HG03064 (cell line): ENCODE data around the gene ANKRD31.
A peak's percentile ranks its signal among the peaks of the same experiment; 100 is the strongest.
"Not testable (repeated sequence)": the region's sequence is repeated elsewhere in the genome, so short reads cannot be mapped to it uniquely, and the experiment has no call there.

ENCODE experiments used
- ATAC-seq: cut with Tn5 transposase; IDR thresholded peaks from one replicate; pipeline ENCODE4 v1.9.1; 2021; ENCODE audit warnings: low read depth; ENCODE audit not compliant: unreplicated experiment

Gene ANKRD31

GRCh38 chr5:75236322-75237316, at the start of gene ANKRD31:
Gene ANKRD31, minus strand, starts transcription at chr5:75236878. Its CDS starts 192 bp downstream, at chr5:75236686.
- peak; percentile 99 for ATAC-seq

- ATAC-seq: no peak
Observed at GRCh38 chr5:75286211-75286773, 49.6 kb upstream of the ANKRD31 start.

- no peak for ATAC-seq
Observed at GRCh38 chr5:75282581-75282980, 45.9 kb upstream of the ANKRD31 start.

DNA sequence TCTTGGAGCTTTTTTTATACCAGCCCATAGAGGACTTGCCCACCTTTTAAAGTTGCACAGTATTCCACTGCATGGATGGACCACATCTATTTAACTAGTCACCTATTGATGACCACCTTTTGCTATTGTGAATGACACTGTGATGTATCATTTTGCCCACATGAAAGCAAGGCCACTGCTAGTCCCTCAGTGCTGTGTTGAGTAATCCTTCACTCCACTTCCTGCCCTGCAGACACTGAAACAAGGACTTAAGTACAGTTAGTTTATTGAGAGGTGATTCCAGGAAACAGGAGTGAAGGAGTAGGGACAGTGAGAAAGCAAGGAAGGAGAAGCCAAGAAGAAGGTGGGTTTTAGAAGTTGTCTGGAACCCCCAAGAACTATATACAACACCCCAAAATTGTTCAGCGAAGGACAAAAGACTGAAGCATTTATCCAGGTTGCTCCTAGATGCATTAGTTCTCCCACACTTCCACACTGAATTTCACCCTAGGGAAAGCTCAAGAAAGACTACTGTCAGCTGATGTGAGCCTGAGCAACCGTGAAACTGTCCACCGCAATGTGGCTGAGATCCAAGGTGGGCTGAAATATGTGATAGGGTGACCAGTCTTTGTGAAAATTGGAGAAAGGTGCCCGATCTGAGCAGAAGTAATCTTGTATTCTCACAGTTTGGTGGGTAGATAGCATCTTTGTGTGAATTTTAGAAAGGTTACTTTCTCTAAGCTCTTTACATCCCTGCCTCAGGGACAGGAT, 45.2 kb upstream of the ANKRD31 start:
- ATAC-seq: no peak

- ATAC-seq: no peak
Observed at GRCh38 chr5:75279321-75279720, 42.6 kb upstream of the ANKRD31 start.

- no peak for ATAC-seq
Observed at GRCh38 chr5:75277463-75277862, 40.8 kb upstream of the ANKRD31 start.

DNA sequence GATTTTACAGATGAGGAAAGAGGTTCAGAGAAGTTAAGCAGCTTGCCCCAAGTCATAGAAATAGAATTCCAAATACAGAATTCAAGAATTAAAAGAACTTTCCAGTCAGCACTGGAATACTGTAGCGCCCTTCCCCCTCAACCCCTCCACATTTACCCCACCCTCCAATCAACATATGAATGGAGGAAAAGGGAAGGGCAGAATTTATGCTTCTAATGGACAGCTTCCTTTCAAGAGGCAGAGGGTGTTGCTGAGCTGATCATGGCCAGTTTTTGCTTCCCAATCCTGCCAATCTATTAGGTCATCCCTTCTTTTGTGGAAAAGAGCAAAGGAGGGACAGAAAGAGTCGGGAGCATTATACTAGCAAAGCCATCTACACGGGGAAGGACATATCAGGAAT, 39.1 kb upstream of the ANKRD31 start:
- no peak for ATAC-seq

GRCh38 chr5:75275147-75275546, 38.5 kb upstream of the ANKRD31 start:
- ATAC-seq: no peak

DNA sequence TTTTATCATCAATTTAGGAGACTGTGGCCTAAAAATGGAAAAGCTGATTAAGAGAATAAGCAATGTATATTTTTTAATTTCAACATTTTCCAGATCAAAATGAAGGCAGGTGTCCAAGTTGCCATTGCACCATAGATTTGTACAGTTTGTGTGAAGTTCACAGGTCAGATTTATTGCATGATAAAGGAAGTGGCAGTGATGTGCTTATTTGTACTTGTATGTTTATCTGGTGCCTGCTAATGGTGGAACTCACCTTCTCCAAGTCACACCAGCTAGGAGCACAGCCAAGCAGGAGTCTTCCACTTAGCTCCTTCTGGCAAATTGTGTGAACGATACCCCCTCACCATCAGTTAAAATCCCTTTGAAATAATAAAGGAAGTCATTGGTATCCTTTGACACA, 37.8 kb upstream of the ANKRD31 start:
- no peak for ATAC-seq

DNA sequence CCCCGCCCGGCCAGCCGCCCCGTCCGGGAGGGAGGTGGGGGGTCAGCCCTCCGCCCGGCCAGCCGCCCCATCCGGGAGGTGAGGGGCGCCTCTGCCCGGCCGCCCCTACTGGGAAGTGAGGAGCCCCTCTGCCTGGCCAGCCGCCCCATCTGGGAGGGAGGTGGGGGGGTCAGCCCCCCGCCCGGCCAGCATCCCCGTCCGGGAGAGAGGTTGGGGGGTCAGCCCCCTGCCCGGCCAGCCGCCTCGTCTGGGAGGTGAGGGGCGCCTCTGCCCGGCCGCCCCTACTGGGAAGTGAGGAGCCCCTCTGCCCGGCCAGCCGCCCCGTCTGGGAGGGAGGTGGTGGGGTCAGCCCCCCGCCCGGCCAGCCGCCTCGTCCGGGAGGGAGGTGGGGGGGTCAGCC, 33.9 kb upstream of the ANKRD31 start:
- not testable (repeated sequence) for ATAC-seq

DNA sequence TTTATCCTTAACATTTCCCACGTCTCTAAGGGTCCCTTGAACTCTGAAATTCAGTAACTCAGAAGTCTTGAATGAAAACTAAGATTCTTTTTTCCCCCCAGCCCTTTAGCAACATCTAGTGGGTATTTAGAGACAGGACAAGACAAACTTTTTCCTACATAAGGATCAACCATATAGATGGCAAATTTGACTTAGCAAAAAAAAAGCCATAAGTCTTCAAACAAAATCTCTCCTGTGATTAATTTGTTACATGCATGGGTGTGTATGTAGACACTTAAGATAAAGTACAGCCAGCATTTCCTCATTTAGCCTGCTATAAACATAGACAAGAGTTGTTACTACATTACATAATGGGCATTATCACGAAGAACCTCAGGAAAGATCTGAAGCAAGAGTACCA, 29.1 kb upstream of the ANKRD31 start:
- ATAC-seq: no peak

- ATAC-seq: no peak
Observed at GRCh38 chr5:75262271-75262670, 25.6 kb upstream of the ANKRD31 start.

GRCh38 chr5:75260708-75261107, 24.0 kb upstream of the ANKRD31 start:
- ATAC-seq: no peak

DNA sequence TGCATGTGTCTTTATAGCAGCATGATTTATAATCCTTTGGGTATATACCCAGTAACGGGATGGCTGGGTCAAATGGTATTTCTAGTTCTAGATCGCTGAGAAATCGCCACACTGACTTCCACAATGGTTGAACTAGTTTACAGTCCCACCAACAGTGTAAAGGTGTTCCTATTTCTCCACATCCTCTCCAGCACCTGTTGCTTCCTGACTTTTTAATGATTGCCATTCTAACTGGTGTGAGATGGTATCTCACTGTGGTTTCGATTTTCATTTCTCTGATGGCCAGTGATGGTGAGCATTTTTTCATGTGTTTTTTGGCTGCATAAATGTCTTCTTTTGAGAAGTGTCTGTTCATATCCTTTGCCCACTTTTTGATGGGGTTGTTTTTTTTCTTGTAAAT, 13.8 kb upstream of the ANKRD31 start:
- ATAC-seq: not testable (repeated sequence)

GRCh38 chr5:75245023-75245422, 8.3 kb upstream of the ANKRD31 start:
- ATAC-seq: no peak

DNA sequence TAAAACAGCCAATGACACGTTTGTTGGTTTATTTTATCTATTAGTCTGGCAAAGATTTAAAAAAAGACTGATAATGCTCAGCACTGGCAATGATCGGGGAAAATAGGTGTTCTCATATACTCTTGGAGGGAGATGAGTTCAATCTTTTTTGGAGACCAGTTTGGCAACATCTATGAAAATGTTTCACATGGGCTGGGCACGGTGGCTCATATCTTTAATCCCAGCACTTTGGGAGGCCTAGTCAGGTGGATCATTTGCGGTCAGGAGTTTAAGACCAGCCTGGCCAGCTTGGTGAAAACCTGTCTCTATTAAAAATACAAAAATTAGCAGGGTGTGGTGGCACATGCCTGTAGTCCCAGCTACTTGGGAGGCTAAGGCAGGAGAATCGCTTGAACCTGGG, 6.8 kb upstream of the ANKRD31 start:
- ATAC-seq: no peak

- ATAC-seq: no peak
Observed at GRCh38 chr5:75243100-75243499, 6.4 kb upstream of the ANKRD31 start.

GRCh38 chr5:75242067-75242466, 5.4 kb upstream of the ANKRD31 start:
- no peak for ATAC-seq

GRCh38 chr5:75239681-75240080, 3.0 kb upstream of the ANKRD31 start:
- ATAC-seq: no peak

GRCh38 chr5:75235711-75236110, 967 bp downstream of the ANKRD31 start:
- no peak for ATAC-seq

DNA sequence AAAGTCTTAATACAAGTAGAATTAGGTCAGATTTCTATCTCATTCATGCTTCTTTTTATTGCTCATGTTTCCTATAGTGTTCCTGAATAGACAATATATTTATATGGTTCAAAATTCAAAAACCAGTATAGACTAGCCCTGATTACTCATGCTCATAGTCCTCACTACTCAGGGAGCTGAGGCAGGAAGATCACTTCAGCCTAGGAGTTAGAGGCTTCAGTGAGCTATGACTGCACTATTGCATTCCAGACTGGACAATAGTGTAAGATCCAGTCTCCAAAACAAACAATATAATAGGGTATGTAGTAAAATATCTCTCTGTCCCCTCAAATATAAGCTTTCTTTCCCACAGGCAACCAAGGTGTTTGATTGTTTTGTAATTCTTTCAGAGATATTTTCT, 2.4 kb downstream of the ANKRD31 start:
- ATAC-seq: no peak
